Measurements from ENCODE around the gene C1orf116. TPM values are rescaled to one million over a fixed set of nuclear protein-coding genes. Genes with fewer than 3 reads are reported as not detected.
A peak's percentile ranks its signal among the peaks of the same experiment; 100 is the strongest.

C1orf116 gene
- total RNA-seq, 1 experiment from 2014 or later = 36.7 TPM

GRCh38 chr1:207003210-207003609 lies 29.3 kb downstream of the C1orf116 start:
- TF ChIP-seq, protein P1, sequence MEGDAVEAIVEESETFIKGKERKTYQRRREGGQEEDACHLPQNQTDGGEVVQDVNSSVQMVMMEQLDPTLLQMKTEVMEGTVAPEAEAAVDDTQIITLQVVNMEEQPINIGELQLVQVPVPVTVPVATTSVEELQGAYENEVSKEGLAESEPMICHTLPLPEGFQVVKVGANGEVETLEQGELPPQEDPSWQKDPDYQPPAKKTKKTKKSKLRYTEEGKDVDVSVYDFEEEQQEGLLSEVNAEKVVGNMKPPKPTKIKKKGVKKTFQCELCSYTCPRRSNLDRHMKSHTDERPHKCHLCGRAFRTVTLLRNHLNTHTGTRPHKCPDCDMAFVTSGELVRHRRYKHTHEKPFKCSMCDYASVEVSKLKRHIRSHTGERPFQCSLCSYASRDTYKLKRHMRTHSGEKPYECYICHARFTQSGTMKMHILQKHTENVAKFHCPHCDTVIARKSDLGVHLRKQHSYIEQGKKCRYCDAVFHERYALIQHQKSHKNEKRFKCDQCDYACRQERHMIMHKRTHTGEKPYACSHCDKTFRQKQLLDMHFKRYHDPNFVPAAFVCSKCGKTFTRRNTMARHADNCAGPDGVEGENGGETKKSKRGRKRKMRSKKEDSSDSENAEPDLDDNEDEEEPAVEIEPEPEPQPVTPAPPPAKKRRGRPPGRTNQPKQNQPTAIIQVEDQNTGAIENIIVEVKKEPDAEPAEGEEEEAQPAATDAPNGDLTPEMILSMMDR (conservative IDR thresholded peaks at IDR 0.05) = no peak
- no peak for TF ChIP-seq EZH2 (IDR thresholded peaks at IDR 0.05; ENCODE audit: low read depth)
- Histone ChIP-seq H3K4me2 (peak overlapping the region; percentile 70), H3K36me3 (ENCODE audit: low read depth) (no peaks in the 10 kb centered on the region), H3K9me2 (ENCODE audit: insufficient read depth) (no peaks in the 10 kb centered on the region), H3K79me2 (ENCODE audit: low read depth) (no peaks in the 10 kb centered on the region), H3F3A (ENCODE audit: insufficient read depth, low read depth) (peaks cover 51% of the 10 kb centered on the region), H4K20me1 (ENCODE audit: insufficient read depth) (no peaks in the 10 kb centered on the region), H3K9me3 (ENCODE audit: insufficient read depth, low read depth) (peaks cover 2% of the 10 kb centered on the region; the same call in 1 of the 2 replicates), H3K27ac (peak overlapping the region; percentile 93), H3K27me3 (ENCODE audit: insufficient read depth, low read depth) (no peaks in the 10 kb centered on the region), H2AFZ (no peak overlapping the region), H3K4me3 (no peak overlapping the region), H3K4me1 (replicated peaks; ENCODE audit: insufficient read depth) (peaks cover 81% of the 10 kb centered on the region)
- no peak for DNase-seq
- intact Hi-C loops (cut with micrococcal nuclease; ENCODE audit: unreplicated experiment) = loop anchor here (5.0 kb wide), 1 partner anchor 389 kb away; no protein-coding TSS in a partner anchor
- ChIA-PET POLR2A (ENCODE audit: unreplicated experiment) (interaction anchor here (1.0 to 1.1 kb wide), 4 partner anchors 17 to 49 kb away, joined by 3 to 12 read pairs (median 4); partner anchors contain the start of genes C1orf116 and PFKFB2), CTCF (interaction anchor here (0.7 to 2.7 kb wide), 3 partner anchors 21 to 396 kb away, joined by 3 to 12 read pairs (median 5); no protein-coding TSS in a partner anchor)
- BruUV-seq (replicated peaks) = no TSS peak

GRCh38 chr1:207002724-207003146 lies 29.8 kb downstream of the C1orf116 start:
- H3K27ac ChIP-seq = peak overlapping the region; percentile 93
- peak overlapping the region; percentile 70 for H3K4me2 ChIP-seq

DNA sequence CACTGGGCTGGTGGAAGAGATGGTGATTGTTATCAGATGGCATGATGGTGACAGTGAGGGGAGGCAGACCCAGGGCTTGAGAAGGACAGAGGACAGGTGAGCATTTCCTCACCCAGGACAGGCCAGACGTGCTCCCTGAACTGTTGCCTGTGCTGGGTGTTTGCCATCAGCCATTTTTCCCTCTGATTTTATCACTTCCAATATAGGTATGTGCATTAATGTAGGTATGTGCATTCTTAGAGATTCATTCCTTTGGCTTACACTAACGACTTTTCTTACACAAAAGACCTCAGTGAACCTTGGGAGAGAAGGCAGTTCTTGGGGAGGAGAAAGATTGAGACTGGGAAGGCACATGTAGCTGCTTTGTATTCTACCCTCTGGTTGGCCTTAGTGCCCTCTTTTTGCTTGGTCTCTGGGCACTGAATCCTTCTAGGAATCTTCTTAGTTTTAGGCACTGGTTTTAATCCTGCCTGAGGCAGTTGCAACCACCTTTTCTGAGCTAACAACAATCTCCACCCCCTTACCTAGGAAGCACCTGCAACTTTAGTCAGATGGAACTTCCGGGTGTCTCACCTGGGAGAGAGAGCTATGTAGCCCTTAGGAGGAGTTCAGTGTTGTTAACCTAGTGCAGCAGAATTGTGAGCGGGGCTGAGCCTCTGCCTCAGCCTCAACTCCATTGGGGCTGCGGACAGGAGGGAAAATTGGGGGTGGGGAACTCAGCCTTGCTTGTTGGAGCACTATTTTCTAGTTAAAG lies 30.9 kb downstream of the C1orf116 start:
- no peaks in the 10 kb centered on the region for H3K27me3 ChIP-seq (ENCODE audit: insufficient read depth, low read depth)
- BruUV-seq (replicated peaks) = no TSS peak
- no peaks in the 10 kb centered on the region for H3K9me3 ChIP-seq (ENCODE audit: insufficient read depth, low read depth)
- H4K20me1 ChIP-seq (ENCODE audit: insufficient read depth) = no peaks in the 10 kb centered on the region
- no peaks in the 10 kb centered on the region for H3K79me2 ChIP-seq (ENCODE audit: low read depth)
- H3K27ac ChIP-seq = peak overlapping the region; percentile 93
- peak overlapping the region; percentile 70 for H3K4me2 ChIP-seq
- H3K36me3 ChIP-seq (ENCODE audit: low read depth) = no peaks in the 10 kb centered on the region
- no peaks in the 10 kb centered on the region for H3K9me2 ChIP-seq (ENCODE audit: insufficient read depth)
- CTCF ChIA-PET = interaction anchor here (0.6 to 1.2 kb wide), 4 partner anchors 19 to 389 kb away, joined by 3 to 8 read pairs (median 4); partner anchors contain the start of gene C1orf116
- TF ChIP-seq, protein P1 (conservative IDR thresholded peaks at IDR 0.05) = no peak
- peak; percentile 58 to 95 for DNase-seq
- H3K4me3 ChIP-seq = peak overlapping the region; percentile 19; the same call in 1 of the 2 replicates
- peak overlapping the region; percentile 55; the same call in 1 of the 2 replicates for H2AFZ ChIP-seq
- POLR2A ChIA-PET (ENCODE audit: unreplicated experiment) = interaction anchor here (0.6 to 0.9 kb wide), 4 partner anchors 10 to 313 kb away, joined by 3 to 17 read pairs (median 8); partner anchors contain the start of gene C1orf116
- H3F3A ChIP-seq (ENCODE audit: insufficient read depth, low read depth) = peaks cover 40% of the 10 kb centered on the region
- H3K4me1 ChIP-seq (replicated peaks; ENCODE audit: insufficient read depth) = peaks cover 67% of the 10 kb centered on the region
- intact Hi-C loops (cut with micrococcal nuclease; ENCODE audit: unreplicated experiment) = loop anchor here (1.0 to 5.0 kb wide), 5 partner anchors 19 to 391 kb away; partner anchors contain the start of gene YOD1

More at GRCh38 chr1:207002724-207003146, 29.8 kb downstream of the C1orf116 start:
- no TSS peak for BruUV-seq (replicated peaks)
- Histone ChIP-seq H3K27me3 (ENCODE audit: insufficient read depth, low read depth) (no peaks in the 10 kb centered on the region), H3K36me3 (ENCODE audit: low read depth) (no peaks in the 10 kb centered on the region), H3K4me1 (replicated peaks; ENCODE audit: insufficient read depth) (peaks cover 76% of the 10 kb centered on the region), H3K79me2 (ENCODE audit: low read depth) (no peaks in the 10 kb centered on the region), H3K4me3 (no peak overlapping the region; the same call in 1 of the 2 replicates), H3K9me3 (ENCODE audit: insufficient read depth, low read depth) (no peaks in the 10 kb centered on the region; the same call in 1 of the 2 replicates), H3K9me2 (ENCODE audit: insufficient read depth) (no peaks in the 10 kb centered on the region), H4K20me1 (ENCODE audit: insufficient read depth) (no peaks in the 10 kb centered on the region), H3F3A (ENCODE audit: insufficient read depth, low read depth) (peaks cover 46% of the 10 kb centered on the region), H2AFZ (no peak overlapping the region)
- ChIA-PET CTCF (interaction anchor here (1.2 kb wide), 1 partner anchor 18 kb away, joined by 8 read pairs; no protein-coding TSS in a partner anchor), POLR2A (ENCODE audit: unreplicated experiment) (interaction anchor here (0.6 to 1.1 kb wide), 7 partner anchors 17 to 1277 kb away, joined by 3 to 12 read pairs (median 5); partner anchors contain the start of genes C1orf116 and PFKFB2)
- intact Hi-C loops (cut with micrococcal nuclease; ENCODE audit: unreplicated experiment) = loop anchor here (1.0 to 5.0 kb wide), 5 partner anchors 20 to 390 kb away; partner anchors contain the start of gene YOD1
- no peak for TF ChIP-seq EZH2 (IDR thresholded peaks at IDR 0.05; ENCODE audit: low read depth)
- TF ChIP-seq, protein P1 (conservative IDR thresholded peaks at IDR 0.05) = no peak
- DNase-seq = peak; percentile 93 to 98
